A673 (cell line): ENCODE results near the gene DGKD.

Source experiments
- EZH2 ChIP-seq: fragments of 200-600 bp; sonication (generic); IDR thresholded peaks from 2 replicates; pipeline ENCODE4 v1.6.1; 2017; ENCODE audit warnings: borderline replicate concordance, low read depth, mild to moderate bottlenecking, mixed read lengths, antibody characterized with exemption, low read length; ENCODE audit not compliant: poor library complexity, severe bottlenecking
- TF ChIP-seq, protein P1 (sequence below): fragments of 300-800, 200-600 bp; sonication (generic); conservative IDR thresholded peaks from 2 replicates; pipeline ENCODE4 v1.5.1; 2017; ENCODE audit warnings: low read depth, mild to moderate bottlenecking, antibody characterized with exemption, low read length, moderate library complexity, mixed read lengths

DNA sequence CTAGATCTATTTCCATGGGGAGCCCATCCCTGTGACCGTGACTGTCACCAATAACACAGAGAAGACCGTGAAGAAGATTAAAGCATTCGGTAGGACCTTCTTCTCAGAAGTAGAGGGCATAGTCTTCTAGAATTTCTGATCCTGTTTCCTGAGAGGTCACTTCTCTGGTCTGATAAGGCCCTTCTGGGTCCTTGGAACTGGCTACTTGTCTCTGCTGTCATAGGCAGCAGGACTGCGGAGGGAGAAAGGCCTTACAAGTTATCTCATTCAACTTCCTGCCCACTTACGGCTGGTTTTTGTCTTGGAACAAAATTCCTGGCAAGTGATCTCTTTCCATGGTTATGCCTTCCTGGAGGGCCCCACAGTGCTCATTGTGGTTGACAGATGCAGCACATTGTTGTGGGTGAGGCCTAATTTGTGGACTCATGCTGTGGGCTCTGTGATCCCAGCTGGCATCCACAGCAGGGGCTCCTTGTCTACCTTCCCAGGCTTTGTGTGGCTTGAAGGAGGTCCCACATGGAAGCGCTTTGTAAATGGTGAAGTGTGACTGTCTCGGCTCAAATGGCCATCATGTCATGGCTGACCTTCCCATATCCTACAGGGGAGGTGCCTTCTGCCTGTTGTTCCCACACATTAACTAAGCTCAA is 24.7 kb upstream of the DGKD start:
- TF ChIP-seq, protein P1, sequence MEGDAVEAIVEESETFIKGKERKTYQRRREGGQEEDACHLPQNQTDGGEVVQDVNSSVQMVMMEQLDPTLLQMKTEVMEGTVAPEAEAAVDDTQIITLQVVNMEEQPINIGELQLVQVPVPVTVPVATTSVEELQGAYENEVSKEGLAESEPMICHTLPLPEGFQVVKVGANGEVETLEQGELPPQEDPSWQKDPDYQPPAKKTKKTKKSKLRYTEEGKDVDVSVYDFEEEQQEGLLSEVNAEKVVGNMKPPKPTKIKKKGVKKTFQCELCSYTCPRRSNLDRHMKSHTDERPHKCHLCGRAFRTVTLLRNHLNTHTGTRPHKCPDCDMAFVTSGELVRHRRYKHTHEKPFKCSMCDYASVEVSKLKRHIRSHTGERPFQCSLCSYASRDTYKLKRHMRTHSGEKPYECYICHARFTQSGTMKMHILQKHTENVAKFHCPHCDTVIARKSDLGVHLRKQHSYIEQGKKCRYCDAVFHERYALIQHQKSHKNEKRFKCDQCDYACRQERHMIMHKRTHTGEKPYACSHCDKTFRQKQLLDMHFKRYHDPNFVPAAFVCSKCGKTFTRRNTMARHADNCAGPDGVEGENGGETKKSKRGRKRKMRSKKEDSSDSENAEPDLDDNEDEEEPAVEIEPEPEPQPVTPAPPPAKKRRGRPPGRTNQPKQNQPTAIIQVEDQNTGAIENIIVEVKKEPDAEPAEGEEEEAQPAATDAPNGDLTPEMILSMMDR: no peak
- no peak for TF ChIP-seq EZH2
